ENCODE measurements around the gene NPY.
A peak's percentile ranks its signal among the peaks of the same experiment; 100 is the strongest.

NPY gene

DNA sequence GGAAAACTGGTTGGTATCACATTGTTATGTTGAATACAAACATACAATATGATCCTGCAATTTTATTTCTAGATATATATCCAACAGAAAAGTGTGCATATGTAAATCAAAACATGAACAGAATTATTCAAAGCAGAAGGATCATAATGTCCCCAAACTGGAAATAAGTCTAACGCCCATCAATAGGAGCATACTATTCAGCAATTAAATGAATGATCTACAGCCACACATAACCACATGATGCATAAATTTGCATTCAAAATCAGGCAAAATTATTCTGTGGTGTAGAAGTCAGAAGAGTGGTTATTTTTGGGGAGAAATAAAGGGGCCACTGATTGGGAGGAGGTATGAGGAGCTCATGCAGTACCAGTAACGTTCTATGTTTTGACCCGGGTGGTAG lies 28.6 kb downstream of the NPY start:
- FAIRE-seq: no peak
- DNase-seq (ENCODE audit: extremely low spot score, insufficient read length, low read depth): no peak

GRCh38 chr7:24313777-24314176 lies 29.8 kb downstream of the NPY start:
- no peak for FAIRE-seq
- no peak for DNase-seq (ENCODE audit: extremely low spot score, insufficient read length, low read depth)

DNA sequence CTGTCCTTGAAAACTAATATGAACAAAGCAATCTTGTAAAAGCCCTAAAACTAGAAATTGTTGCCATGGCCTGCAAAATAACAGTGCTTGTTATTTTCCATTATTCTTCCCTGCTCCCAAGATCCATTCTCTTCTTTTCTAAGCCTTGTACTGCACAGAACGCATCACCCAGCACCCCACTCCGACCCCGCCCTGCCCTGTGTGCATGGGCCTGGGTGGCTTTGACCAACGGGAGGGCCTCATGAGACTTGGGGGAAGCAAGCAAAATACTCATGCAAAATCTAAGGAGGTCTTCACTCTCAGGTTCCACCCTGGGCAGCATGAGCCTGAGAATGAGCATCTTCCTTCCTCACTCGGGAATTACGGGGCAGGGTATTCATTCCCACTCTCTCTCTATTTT lies 32.4 kb downstream of the NPY start:
- no peak for DNase-seq (ENCODE audit: extremely low spot score, insufficient read length, low read depth)
- no peak for FAIRE-seq

DNA sequence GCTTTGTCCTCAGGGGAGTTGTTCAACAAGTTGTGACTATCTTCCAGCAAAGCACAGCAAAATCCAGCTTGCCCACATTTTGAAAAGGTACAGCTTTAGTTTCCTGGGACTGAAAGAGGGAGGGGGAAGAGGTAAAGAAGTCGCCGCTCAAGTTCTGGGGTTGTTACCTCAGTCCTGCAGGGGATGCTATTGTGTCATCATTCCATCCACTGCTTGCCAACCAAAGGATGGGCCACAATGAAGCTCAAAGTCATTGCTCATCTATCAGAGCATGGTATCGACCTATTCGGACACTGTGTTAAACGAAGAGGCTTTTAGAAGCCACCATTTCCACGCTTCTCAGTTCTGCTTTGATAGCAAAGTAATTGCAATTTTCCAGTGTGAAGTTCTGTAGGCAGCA lies 34.3 kb downstream of the NPY start:
- DNase-seq (ENCODE audit: extremely low spot score, insufficient read length, low read depth) (no peak), FAIRE-seq (no peak)

DNA sequence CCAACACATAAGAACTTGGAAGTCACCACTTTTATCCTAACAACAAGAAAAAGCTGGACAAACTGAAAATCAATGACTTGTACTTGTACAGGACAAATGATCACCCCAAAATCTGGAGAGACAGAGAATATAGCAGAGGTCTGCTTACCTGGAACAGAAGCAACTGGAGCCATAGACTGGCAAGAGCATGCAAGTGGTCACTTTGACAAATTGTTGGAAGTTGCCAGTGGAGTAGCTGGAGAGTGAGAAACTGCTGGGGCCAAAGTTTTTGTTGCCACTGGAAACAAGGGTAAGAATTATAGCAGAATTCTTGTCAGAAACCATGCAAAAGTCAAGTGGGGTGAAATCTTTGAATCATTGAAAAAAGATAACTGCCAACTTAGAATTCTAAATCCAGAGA lies 35.2 kb downstream of the NPY start:
- DNase-seq (ENCODE audit: extremely low spot score, insufficient read length, low read depth): no peak
- FAIRE-seq: no peak

DNA sequence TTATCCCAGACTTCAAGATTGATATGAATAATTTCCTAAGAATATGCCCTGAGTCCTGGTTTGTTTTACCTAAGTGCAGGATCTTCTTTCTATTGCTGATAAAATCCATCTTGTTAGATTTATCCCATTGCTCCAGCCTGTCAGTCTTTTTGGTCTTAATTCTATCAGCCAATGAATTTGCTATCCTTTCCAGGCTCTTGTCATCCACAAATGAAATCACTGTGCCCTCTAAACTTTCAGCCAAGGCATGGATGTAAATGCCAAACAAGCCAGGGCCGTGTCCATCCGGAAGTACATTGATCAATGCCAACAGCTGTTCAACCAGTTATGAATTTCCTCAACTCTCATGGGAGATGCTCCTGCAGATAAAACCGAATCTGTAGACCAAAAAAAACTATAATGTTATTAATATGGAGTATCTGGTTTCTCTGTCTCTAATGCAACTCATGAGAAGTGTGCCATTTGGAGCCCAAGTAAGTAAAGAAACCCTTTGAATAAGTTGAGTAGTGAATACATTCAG lies 40.0 kb downstream of the NPY start:
- no peak for FAIRE-seq

DNA sequence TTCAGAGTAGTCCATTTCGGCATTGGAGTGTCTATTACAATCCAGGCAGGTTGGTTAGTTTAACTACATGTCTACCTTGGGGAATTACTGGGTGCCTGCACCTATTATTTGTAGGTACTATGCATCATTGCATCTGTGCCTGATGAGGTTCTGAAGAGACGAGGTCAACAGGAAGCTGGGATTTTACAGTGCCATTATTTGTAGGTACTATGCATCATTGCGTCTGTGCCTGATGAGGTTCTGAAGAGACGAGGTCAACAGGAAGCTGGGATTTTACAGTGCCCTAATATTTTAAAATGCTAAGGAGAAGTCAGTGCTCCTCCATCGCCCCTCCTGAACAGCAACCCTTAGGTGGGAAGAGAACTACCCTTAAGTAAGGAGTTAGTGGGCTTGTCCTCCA lies 41.7 kb downstream of the NPY start:
- DNase-seq (ENCODE audit: extremely low spot score, insufficient read length, low read depth) (peak; percentile 4), FAIRE-seq (peak; percentile 93)

More for the DNA sequence above, 40.0 kb downstream of the NPY start:
- no peak for DNase-seq (ENCODE audit: extremely low spot score, insufficient read length, low read depth)

DNA sequence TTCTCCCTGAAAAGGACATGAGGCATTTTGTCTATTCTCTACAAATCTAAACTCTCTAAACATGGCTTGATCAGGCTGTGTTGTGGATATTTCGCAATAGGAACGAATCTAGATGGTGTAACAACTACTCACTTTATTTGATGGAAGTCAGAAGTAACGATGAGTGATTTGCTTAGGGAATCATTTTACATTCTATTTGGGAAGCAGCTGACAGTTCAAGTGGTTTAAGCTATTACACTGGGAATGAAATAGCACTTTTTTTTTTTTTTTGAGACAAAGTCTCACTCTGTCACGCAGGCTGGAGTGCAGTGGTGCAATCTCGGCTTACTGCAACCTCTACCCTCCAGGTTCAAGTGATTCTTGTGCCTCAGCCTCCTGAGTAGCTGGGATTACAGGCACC lies 44.1 kb downstream of the NPY start:
- DNase-seq (ENCODE audit: extremely low spot score, insufficient read length, low read depth): no peak
- no peak for FAIRE-seq

DNA sequence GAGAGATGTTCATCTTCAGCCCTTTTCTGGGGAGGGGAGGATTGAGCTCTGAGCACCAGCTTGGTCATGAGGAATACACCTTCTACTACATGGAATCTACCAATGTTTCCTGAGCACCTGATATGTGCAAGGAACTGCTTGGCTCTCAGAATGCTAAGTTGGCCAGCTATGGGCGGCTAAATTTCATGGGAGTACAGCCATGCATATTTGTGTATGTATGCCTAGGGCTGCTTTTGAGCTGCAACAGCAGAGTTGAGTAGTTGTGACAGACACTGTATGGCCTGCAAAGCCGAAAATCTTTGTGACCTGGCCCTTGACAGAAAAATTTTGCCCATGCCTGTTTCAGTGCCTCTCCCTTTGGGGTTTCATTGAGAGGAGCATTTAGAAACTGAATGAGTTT lies 44.9 kb downstream of the NPY start:
- FAIRE-seq (no peak), DNase-seq (ENCODE audit: extremely low spot score, insufficient read length, low read depth) (no peak)

DNA sequence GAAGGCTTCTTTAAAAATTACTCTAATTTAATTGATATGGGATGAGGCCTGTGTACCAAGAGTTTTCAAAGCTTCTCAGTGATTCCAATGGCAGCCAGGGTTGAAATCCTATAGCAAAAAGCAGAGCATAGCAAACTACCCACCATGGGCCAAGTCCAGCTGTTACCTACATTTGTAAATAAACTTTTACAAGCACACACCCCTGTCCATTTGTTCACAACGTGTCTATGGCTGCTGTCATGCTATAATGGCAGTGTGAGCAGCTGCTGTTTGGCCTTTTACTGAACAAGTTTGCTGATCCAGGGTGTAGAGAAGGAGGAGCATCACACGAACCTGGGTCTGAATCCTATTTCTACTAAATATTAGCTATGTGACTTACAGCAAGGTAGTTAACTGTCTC lies 50.0 kb downstream of the NPY start:
- FAIRE-seq (no peak), DNase-seq (ENCODE audit: extremely low spot score, insufficient read length, low read depth) (no peak)

- DNase-seq (ENCODE audit: extremely low spot score, insufficient read length, low read depth) (no peak), FAIRE-seq (no peak)
These were observed 50.6 kb downstream of the NPY start for GRCh38 chr7:24334627-24335026.

DNA sequence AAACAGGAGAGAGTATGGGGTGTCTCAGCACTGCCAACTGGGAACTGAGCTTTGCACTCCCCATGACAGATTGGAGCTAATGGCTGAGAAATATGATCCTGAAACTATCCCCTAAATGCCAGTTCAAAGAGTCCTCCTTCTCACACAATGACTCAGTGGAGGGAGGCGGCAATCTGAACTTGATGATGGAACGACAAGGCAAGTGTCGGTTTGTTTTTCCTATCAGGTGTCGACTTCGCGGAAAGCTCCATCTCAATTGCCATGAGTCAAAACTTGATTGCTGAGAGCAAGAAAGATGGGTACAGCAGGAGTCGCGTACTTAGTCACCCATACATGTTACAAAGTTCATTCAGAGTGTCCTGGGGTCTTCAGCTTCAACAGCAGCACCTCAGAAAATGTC lies 52.5 kb downstream of the NPY start:
- DNase-seq (ENCODE audit: extremely low spot score, insufficient read length, low read depth): no peak

DNA sequence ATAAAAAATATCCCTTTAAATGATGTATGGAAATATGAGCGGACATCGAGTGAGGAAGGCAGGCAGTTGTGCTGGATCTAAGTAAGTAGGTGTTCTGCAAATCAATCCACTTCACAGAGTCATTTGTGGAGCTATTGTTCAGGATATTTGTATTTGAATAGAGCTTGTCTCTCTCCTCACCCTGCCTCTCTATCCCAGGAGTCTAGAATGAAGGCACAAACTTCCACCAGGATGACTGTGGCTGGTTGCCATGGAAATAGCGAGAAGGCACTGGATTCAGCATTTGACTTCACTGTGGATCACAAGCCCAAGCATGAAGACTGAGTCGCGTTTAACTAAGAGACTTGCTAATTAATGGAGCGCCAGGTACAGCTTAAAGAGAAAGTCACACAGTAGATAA lies 53.2 kb downstream of the NPY start:
- DNase-seq (ENCODE audit: extremely low spot score, insufficient read length, low read depth) (no peak), FAIRE-seq (no peak)

More for the DNA sequence above, 52.5 kb downstream of the NPY start:
- FAIRE-seq: no peak

DNA sequence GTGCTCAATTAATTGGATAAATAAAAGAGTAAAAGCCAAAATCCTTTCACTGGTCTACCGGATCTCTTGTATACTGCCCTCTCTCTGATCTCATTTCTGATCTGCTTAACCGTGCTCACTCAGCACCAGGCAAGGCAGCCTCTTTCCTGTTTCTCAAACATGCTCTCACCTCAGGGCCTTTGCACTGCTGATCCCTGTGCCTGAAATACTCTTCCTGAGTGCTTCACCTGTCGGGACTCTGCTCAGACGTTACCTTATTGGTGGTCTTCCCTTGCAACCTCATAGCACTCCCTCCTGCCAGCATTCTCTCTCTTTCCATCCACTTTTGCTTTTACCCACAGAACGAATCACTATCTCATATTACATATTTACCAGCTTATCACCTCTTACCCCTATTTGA lies 55.6 kb downstream of the NPY start:
- DNase-seq (ENCODE audit: extremely low spot score, insufficient read length, low read depth) (no peak), FAIRE-seq (no peak)

DNA sequence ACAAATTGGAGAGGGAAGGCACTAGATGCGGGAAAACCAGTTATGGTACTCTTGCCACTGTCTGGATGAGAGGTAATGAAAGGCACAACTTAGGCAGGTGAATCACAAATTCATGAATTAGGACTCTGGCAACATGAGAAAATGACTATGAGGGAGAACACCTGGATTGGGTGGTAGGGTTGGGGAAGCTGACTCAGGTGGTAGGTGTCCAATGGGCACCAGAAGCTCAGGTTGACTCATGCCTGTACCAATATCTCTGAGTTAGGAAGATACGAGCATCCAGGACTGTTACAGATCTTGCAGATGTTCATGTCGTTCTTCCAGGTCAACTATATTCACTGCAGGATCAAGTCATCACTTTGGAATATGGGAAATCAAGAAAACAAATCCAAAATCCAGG lies 56.7 kb downstream of the NPY start:
- DNase-seq (ENCODE audit: extremely low spot score, insufficient read length, low read depth) (no peak), FAIRE-seq (no peak)

Measured in GM18507 (cell line).